Measurements from ENCODE around the gene PTPRK.

DNA sequence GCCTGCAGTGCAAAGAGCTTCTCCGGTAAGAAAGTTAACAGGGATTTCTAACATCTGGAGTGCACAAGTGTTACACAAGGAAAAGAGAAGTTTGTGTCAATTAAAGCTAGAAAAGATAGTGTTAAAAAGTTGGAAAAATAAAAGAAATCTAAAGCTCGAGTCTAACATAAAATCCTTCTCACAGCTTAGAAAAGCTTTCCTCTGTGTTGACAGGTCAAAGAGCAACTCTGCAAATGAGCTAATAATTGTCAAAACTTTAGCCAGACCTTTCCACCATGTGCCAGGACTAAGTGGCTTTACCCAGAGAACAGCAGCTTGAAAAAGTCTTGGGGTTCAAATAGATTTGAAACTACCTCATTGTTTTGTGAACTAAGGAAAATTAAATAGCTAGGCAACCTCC, 14.8 kb downstream of the PTPRK start:
- TF ChIP-seq, protein P1, sequence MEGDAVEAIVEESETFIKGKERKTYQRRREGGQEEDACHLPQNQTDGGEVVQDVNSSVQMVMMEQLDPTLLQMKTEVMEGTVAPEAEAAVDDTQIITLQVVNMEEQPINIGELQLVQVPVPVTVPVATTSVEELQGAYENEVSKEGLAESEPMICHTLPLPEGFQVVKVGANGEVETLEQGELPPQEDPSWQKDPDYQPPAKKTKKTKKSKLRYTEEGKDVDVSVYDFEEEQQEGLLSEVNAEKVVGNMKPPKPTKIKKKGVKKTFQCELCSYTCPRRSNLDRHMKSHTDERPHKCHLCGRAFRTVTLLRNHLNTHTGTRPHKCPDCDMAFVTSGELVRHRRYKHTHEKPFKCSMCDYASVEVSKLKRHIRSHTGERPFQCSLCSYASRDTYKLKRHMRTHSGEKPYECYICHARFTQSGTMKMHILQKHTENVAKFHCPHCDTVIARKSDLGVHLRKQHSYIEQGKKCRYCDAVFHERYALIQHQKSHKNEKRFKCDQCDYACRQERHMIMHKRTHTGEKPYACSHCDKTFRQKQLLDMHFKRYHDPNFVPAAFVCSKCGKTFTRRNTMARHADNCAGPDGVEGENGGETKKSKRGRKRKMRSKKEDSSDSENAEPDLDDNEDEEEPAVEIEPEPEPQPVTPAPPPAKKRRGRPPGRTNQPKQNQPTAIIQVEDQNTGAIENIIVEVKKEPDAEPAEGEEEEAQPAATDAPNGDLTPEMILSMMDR (IDR thresholded peaks at IDR 0.05), result no peak
- TF ChIP-seq POLR2A (IDR thresholded peaks at IDR 0.05), result no peak
